Left ventricle myocardium inferior (tissue), 1 donor: ENCODE results near the gene GATC. TPM values are rescaled to one million over a fixed set of nuclear protein-coding genes. Genes with fewer than 3 reads are reported as not detected.

Source experiments
- DNase-seq: peaks from one replicate; pipeline ENCODE4 v3.0.0-alpha.2; 2020
- H3K27ac ChIP-seq: fragments of 200-600 bp; replicated peaks from 2 replicates; pipeline ENCODE4 v1.8.0; 2021
- H3K27me3 ChIP-seq: fragments of 200-600 bp; 2 replicates; pipeline ENCODE4 v1.8.0; 2021; ENCODE audit warnings: low read depth
- H3K36me3 ChIP-seq: fragments of 200-600 bp; 2 replicates; pipeline ENCODE4 v1.8.0; 2021
- H3K4me1 ChIP-seq: fragments of 200-600 bp; 2 replicates; pipeline ENCODE4 v1.8.0; 2021
- H3K4me3 ChIP-seq: fragments of 200-600 bp; 2 replicates; pipeline ENCODE4 v1.8.0; 2021; ENCODE audit warnings: mild to moderate bottlenecking, moderate library complexity
- H3K9me3 ChIP-seq: fragments of 200-600 bp; replicated peaks from 2 replicates; pipeline ENCODE4 v1.8.0; 2021
- CTCF ChIP-seq: fragments of 200-600 bp; IDR thresholded peaks from 2 replicates; pipeline ENCODE4 v1.8.0; 2021; ENCODE audit warnings: antibody characterized with exemption, mild to moderate bottlenecking, borderline replicate concordance
- intact Hi-C: fragments of 100-400 bp; cut with micrococcal nuclease; formaldehyde crosslinking; loops from one replicate; pipeline ENCODE4 v1.11.0; 2022
- total RNA-seq: library from RNA; stranded (reverse); fragmentation: NEBNext Ultra II Directional; extraction: Animal tissue kit (Norgen Biotek cat#: 25700); gene quantifications from one replicate; pipeline ENCODE4 v1.2.1, GENCODE V29; 2021
- donor health status: DM: no; HTN: yes; CAD: no; lungs with severe emphysema.

GATC gene
- total RNA-seq, 1 donor from 2014 or later: 12.0 TPM

GRCh38 chr12:120496413-120497340, 50.4 kb downstream of the GATC start:
- DNase-seq: peak; percentile 70
- peak overlapping the region; percentile 92 for H3K27ac ChIP-seq
- no peak for TF ChIP-seq CTCF
- H3K4me1 ChIP-seq: peaks cover 39% of the 10 kb centered on the region
- peaks cover 30% of the 10 kb centered on the region for H3K36me3 ChIP-seq
- intact Hi-C loops: no loop called here
- H3K9me3 ChIP-seq: no peaks in the 10 kb centered on the region
- no peaks in the 10 kb centered on the region for H3K27me3 ChIP-seq
- H3K4me3 ChIP-seq: peak overlapping the region; percentile 99

DNA sequence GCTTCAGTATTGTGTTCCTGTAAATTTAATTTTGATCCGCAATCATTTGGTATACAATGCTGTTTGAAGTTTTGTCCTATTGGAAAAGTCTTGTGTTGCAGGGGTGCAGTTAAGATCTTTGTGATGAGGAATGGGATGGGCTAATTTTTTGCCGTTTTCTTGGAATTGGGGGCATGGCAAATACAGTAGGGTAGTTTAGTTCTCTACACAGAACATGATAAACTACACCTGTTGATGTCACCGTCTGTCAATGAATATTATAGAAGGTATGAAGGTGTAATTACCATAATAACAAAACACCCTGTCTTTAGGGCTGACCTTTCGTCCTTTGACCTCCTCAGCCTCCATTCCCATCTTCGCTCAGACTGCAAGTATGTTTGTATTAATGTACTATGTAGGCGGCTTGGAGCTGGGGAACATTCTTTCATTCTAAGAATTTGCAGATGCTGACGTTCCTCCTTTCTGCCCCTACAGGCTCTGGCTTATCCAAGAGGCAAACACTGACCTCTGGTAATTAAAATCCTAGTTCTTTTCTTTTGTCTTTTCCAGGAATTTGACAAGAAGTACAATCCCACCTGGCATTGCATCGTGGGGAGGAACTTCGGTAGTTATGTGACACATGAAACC, 51.4 kb downstream of the GATC start:
- H3K27me3 ChIP-seq: no peaks in the 10 kb centered on the region
- H3K4me3 ChIP-seq: peak overlapping the region; percentile 99
- intact Hi-C loops: no loop called here
- H3K27ac ChIP-seq: peak overlapping the region; percentile 92
- TF ChIP-seq CTCF: no peak
- peaks cover 39% of the 10 kb centered on the region for H3K4me1 ChIP-seq
- no peak for DNase-seq
- no peaks in the 10 kb centered on the region for H3K9me3 ChIP-seq
- peaks cover 35% of the 10 kb centered on the region for H3K36me3 ChIP-seq

- Histone ChIP-seq H3K4me3 (no peak overlapping the region), H3K4me1 (peaks cover 39% of the 10 kb centered on the region), H3K27me3 (no peaks in the 10 kb centered on the region), H3K9me3 (no peaks in the 10 kb centered on the region), H3K27ac (no peak overlapping the region), H3K36me3 (peaks cover 49% of the 10 kb centered on the region)
- no peak for TF ChIP-seq CTCF
- DNase-seq: no peak
- intact Hi-C loops: no loop called here
Measured at GRCh38 chr12:120498870-120499515, 52.7 kb downstream of the GATC start.

GRCh38 chr12:120500581-120500980, 54.3 kb downstream of the GATC start:
- peaks cover 65% of the 10 kb centered on the region for H3K36me3 ChIP-seq
- no peaks in the 10 kb centered on the region for H3K27me3 ChIP-seq
- no peak overlapping the region for H3K4me3 ChIP-seq
- intact Hi-C loops: no loop called here
- no peak overlapping the region for H3K27ac ChIP-seq
- TF ChIP-seq CTCF: no peak
- no peak for DNase-seq
- H3K4me1 ChIP-seq: peaks cover 32% of the 10 kb centered on the region
- no peaks in the 10 kb centered on the region for H3K9me3 ChIP-seq

- no peak for TF ChIP-seq CTCF
- no peak for DNase-seq
- Histone ChIP-seq H3K36me3 (peaks cover 77% of the 10 kb centered on the region), H3K9me3 (no peaks in the 10 kb centered on the region), H3K27ac (no peak overlapping the region), H3K4me3 (no peak overlapping the region), H3K27me3 (no peaks in the 10 kb centered on the region), H3K4me1 (no peaks in the 10 kb centered on the region)
- intact Hi-C loops: no loop called here
Measured at GRCh38 chr12:120504587-120504986, 58.3 kb downstream of the GATC start.
